GM19324 (cell line): ENCODE data around the gene IGDCC3.
"Not testable (repeated sequence)": the region's sequence is repeated elsewhere in the genome, so short reads cannot be mapped to it uniquely, and the experiment has no call there.

Experiments used
- ATAC-seq: cut with Tn5 transposase; IDR thresholded peaks from one replicate; pipeline ENCODE4 v1.9.1; 2021; ENCODE audit warnings: mild to moderate bottlenecking, moderate library complexity; ENCODE audit not compliant: unreplicated experiment, low FRiP score

The IGDCC3 gene

DNA sequence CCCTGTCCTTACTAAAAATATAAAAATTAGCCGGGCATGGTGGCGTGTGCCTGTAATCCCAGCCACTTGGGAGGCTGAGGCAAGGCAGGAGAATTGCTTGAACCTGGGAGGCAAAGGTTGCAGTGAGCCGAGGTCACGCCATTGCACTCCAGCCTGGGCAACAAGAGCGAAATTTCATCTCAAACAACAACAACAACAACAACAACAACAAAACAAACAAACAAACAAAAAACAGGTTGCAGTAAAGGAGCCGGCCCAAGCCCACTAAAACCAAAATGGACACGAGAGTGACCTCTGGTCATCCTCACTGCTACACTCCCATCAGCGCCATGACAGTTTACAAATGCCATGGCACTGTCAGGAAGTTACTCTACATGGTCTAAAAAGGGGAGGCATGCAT, 30.0 kb downstream of the IGDCC3 start:
- ATAC-seq, result not testable (repeated sequence)

DNA sequence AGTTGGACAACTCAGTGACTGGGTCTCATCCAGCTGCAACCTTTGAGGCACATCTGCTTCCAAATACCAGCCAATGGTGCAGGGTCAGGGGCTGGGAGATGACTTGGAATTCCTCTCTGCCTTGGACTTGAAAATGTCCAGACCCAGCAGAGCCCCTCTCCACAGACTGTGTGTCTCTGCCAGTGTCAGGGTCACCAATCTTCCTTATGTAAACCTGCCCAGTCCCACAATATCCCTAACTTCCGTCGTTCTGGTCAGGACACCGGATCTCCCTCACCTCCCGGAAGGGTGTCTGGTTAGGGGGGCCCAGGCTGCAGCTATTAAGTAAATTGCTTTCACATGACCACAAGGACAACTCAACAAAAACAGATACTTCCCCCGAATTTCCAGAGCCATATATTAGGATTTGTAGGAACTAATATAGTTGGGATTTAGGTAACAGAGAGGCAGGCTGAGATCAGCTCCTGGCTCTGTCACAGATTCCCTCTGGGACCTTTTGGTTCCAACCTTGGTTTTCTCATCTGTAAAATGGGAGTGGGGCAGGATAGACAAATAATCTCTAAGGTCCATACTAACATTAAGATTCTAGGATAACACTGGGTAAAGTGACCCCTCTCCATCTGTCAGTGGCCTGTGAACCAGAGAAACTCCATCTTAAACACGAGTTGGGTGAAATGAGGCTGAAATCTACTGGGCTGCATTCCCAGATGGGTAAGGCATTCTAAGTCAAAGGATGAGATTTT, 30.8 kb downstream of the IGDCC3 start:
- no peak for ATAC-seq

DNA sequence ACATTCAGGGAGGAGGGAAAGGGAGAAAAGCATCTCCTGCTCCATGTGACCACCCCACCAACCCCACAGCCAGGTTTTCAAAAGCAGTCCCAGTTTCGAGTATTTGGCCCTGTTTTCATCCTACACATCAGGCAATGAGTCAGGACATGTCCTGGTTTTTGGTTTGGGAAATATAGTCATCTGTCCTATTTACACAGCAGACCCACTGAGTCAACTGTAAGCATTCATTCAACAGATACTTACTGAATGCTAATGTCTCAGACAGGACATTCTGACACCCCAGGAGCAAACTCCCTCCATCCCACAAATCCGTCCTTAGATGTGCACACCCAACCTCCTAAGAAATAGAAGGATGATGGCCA, 32.9 kb downstream of the IGDCC3 start:
- ATAC-seq, result no peak

DNA sequence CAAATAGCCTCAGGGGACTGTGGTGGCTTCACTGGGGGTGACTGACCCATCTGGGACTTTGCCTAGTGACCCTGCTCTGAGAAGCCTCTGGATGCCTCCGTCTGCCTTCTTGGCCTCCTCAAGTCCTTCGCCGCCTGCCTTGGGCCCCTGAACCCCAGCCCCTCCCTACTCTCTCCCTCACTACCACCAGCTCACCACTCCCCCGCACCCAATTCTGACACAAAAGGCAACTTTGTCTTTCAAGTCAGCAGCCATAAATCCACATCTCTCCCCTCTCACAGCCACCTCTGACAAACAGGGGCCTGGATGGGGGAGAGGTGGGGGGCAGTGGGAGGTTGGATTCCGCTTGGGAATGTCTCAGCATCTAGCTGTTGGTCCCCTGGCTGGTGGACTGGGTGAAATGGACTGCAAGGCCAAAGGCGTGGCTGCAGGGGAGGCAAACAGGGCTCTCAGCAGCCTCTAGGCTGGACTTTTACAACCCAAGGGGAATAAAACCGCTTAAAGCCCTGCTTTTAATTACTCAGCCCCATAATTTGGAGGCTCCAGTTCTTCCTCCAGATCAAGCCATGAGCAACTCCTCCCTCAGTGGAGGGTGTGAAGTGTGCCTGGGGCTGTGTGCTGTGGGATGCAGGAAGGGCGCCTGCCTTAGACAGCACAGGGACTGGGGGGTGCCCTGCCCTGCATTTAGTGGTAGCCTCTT, 33.4 kb downstream of the IGDCC3 start:
- ATAC-seq, result no peak

DNA sequence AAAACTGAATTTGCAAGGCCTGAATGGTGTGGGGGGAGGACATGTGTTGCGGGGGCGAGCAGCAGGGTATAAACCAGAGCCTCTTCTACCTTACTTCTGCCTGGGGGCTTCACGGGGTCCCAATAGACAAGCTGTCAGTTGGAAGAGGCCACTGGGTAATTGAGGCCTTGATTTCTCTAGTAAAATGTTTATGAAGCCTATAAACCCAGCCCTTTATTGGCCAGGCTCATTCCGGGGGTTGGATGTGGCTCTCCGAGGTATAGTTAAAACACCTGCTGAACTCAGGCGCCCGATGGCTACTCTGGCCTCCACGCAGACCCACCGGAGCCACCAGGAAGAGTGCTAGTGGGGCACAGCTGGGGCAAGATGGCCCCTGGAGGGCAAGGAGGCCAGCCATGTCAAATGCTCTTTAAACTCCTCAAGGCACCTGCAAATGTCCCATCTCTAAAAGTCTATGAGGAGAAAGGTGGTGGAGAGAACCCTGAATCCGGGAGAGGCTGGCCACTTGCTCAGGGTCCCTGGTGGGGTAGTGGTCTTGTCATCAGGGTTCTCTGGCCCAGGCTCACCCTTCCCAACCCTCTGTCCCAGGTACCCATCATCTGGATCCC, 34.3 kb downstream of the IGDCC3 start:
- no peak for ATAC-seq

DNA sequence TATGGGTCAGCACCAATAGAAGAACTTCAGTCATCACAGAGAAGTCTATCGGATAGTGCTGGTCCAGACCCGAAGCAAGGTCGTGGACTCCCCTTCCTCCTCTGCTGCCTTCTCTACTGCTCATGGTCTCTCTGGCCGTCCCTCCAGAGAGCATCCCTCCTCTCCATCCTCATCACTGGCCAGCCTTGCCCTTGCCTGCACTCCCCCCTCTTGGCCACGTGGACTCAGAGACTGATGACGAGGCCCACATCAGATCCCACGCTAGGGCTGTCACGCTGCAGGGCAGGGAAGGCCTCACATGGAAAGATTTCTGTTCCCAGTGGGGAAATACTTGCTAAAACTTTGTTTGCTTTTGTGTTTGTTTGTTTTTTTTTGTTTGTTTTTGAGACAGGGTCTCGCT, 35.3 kb downstream of the IGDCC3 start:
- ATAC-seq, result no peak

DNA sequence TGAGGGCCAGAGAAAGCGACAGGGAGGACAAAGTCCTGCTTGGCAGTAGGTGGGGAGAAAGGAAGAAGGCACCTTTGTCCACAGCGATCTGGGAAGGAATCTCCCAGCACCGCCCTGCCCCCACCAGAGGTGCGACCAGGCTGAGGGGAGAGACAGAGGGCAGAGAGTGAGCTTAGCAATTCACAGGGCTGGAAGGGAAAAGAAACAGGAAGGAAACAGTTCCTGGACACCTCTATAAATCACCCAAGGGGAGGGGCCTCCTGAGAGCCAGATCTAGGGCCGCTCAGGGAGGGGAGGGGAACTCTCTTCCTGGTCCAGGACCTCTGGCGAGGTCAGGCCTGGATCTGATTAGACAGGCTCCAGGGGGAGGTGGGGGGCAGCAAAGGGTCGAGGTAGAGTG, 37.9 kb downstream of the IGDCC3 start:
- ATAC-seq, result no peak

DNA sequence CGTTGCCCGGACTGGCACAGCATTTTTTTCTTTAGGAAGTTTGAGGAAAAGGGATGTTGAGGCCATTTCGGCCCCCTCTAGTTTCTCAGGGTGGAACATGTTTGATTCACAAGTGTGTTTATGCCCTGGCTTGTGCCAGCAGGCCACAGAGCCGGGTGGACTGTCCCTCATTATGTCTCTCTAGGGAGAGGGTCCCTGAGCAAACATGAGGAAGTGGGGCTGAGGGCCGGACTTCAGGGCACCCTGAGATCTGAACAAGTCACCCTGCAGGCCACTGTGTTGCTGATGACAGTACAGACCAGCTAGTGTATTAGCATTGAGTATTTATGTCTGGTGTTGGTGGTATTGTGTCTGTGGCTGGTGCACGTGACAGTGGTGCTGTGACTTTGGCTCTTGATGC, 38.4 kb downstream of the IGDCC3 start:
- no peak for ATAC-seq

DNA sequence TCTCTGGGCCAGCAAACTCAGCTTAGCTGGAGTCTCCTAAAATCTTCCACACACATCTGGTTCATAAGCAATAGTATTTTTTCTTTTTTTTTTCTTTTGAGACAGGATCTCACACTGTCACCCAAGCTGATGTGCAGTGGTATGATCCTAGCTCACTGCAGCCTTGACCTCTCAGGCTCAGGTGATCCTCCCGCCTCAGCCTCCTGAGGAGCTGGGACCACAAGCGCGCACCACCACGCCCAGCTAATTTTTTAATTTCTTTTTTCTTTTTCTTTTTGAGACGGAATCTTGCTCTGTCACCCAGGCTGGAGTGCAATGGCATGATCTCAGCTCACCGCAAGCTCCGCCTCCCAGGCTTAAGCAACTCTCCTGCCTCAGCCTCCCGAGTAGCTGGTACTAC, 39.0 kb downstream of the IGDCC3 start:
- ATAC-seq, result no peak

DNA sequence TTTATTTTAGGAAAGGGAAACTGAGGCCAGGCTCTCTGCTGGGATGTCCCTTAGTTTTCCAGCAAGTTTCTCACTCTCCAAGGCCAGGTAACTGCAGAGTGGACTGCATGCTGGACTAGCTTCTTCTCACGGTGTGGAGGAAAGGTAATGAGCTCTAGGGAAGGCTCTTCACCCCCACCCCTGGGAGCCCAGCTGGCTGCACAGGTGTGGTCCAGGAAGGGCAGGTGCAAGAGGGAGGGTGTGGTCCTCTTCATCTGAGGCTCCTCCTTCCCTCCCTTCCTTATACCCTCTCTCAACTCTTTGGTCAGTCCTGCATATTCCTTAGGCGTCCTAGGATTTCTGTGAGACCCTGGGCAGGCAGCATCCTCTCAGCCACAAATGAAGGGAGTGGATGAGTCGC, 39.4 kb downstream of the IGDCC3 start:
- no peak for ATAC-seq

DNA sequence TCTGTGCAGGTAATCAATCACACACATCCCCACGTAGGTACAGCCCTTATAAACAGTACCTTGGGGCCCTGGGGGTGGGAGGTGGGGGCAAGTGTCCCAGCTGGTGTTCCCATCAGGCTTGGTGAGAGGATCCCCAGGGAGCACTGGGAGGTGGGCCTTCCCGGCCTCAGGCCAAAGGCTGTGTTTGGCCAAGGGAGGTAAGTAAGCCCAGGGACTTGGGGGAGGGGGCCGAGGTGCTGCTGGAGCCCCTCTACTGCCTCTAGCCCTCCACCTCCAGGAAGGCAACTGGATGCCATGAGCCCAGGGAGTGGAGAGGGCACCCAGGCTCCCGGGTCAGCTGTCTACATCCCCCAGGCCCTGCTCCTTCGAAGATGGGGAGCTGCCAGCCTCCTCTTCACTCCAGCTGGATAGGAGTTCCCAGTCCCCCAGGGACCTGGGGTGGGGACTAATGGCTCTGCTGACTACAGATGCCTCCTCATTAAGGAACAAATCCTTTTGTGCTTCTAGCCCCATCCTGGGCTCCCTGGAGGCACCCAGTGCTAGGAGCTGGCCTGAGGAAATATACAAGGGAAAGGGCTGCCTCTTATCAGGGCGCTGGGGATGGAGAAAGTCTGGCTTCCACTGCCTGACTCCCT, 40.2 kb downstream of the IGDCC3 start:
- no peak for ATAC-seq

DNA sequence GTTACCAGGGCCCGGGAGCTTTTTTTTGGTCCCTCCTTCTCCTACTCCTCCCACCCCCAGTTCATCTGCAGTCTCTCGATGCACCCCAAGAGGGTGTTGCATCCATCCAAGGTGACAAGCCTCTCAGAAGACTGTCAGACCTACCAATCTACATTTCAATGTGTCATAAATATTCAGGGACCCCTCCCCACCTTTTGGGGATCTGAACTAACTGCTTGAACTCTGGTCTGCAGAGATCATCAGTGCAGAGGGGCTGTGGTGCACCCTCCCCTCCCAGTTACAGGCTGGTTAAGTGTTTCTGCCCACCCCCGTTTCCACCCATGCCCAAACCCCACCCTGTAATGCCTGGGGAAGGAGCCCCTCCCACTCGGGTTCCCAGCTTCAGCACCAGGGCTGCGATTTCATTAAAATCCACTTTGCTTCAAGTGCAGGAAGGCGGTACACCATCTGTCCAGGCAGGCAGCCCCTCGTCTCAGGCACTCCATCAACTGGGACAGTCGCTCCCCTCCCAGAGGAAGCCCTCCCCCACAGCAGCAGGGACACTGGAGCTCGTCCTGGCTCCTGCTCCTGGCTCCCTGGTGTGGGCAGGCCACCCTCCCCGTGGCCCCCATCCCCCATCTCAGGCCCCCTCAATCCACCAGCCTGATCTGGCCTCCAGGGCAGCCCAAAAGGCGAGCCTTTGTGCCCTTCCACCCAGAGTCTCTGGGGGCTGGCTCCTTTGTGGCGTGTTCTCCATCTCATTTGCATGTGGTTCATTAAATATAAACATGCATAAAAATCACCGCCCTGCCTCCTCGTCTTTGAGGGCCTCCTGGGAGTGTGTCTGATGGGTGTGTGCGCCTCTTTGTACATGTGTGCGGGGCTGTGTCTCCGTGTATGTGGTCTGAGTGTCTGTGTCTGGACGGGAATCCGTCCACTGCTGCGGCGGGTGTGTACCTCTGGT, 41.0 kb downstream of the IGDCC3 start:
- ATAC-seq, result no peak

DNA sequence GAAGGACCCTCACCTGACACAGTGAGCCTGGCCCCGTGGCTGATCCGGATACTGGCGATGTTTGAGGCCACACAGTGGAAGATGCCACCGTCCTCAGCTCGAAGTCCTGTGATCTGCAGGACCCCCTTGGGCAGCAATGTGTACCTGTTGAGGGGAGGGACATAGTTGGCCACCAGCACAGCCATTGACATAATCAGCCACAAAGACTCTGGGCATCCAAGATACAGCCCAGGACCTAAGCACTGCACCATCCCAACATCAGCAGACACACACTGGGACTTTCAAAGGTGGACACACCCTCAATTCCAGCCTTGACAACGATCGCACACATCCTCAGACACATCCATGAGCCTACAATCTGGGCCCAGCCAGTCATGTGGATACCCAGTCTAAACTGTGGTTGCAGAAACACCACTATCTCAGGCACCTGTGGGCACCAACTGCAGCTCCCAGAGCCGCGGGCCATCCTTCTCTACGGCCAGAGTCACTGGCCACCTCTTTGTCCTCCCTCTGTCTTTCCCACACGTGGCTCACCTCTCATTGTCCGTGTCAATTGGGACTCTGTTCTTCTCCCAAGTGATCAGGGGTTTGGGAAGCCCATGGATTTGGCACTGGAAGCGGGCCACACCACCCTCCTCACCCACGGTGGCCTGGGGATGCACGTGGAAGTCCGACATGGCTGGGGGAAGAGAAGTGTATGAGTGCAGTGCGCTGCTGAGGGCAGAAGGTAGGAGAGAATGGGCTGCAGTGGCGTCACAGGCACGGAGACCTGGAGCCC, 42.3 kb downstream of the IGDCC3 start:
- no peak for ATAC-seq

DNA sequence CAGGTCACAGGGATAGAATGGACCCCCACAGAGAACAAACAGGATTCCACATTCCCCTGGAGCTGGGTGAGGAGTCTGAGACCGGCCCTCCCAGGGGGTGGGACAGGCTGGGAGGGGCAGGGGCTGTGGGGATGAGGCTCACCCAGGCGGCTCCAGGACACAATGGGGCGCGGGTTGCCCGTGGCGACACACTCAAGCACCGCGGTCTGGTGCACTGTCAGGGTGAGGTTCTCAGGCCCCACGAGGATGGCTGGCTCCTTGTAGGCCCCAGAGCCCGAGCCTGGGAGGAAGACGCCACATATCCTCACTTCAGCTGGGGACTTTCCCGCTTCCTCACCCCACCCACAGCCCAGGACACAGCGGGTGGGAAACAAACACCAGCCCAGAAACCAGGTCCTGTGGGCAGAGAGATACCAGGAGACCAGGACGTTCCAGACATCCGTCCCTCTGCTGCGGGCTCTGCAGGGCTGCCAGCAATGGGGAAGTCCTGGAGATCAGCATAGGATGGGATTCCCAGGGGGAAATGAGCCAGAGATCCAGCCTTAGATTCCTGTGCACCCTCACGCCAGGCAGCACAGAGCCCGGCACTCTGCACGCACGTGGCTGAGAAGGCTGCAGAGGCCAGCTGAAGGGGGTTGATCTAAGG, 43.1 kb downstream of the IGDCC3 start:
- no peak for ATAC-seq

DNA sequence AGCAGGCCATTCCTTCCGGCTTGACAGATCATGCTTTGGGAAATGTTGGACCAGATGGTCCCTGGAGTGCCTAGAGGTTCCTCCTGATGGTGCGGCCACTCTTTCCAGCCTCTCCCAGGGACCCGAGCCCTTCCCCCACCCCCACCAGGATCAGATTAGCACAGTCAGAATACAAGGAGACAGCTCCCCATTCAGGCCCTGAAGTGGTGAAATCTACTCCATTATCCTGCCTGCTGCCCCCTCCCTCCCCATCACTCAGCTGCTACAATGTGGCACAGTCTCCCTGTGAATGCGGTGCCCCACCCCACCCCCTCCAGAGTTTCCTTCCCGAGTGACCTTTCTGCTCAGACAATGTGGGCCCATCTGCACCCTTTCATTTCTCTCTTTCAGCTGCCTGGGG, 43.9 kb downstream of the IGDCC3 start:
- no peak for ATAC-seq

DNA sequence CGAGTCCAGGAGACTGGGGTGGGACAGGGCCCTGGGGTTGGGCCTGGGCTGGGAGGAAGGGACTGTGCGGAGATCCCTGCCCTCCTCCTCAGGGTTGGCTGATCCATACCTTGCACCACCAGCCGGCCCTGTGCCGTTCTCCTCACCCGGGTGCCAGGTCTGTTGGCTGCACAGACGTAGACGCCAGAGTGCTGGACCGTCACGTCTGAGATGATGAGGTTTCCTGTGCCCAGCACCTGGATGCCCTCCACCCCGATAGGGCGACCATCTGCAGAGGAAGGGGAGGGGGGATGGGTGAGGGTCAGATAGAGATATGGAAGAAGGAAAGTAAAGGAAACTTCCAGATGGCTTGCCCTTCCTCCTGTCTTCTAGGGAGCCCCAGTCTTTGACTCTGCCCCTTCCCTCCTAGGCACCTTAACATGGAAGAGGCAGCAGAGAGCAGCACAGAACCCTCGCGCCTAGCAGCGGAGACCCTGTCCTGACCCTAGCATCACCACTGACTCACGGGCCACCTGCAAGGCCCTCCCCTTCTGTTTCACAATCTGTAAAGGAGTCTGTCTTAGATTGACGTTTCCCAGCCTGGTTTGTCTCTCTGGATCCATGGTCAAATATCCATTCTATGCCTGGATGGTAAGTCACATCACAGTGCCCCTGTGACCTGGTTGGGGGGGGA, 44.5 kb downstream of the IGDCC3 start:
- ATAC-seq, result no peak

DNA sequence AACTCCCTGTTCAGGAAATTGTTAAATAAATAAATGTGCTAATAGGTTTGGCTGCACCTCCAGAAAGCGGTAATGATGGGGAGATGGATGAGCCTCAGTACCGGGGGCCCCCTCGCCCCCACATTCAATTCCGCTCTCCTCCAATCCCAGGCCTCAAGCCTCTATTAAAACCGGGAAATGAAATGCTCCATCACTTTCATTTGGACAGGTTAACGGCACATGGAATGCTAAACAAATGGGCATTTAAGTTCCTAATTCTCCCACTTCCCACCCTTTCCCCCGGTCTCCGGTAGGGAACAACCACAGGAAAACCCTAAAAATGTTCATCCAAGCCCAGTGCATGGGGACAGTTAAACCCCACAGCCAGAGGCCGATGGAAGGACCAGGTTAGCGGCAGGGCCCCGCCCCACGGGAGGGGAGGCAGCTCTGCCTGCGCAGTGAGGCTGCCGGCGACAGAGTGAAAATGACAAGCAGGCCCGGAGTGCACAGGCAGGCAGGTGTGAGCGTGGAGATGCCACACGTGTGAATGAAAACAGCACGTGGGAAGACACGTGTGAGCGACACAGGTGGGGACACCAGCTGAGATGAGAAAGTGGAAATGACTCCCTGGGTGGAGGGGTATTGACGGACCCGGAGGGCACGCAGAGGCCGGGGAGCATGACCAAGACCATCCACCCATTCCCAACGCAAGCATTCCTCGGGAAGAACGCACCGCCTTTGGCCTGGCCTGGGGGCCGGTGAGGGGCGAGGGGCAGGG, 45.2 kb downstream of the IGDCC3 start:
- no peak for ATAC-seq

DNA sequence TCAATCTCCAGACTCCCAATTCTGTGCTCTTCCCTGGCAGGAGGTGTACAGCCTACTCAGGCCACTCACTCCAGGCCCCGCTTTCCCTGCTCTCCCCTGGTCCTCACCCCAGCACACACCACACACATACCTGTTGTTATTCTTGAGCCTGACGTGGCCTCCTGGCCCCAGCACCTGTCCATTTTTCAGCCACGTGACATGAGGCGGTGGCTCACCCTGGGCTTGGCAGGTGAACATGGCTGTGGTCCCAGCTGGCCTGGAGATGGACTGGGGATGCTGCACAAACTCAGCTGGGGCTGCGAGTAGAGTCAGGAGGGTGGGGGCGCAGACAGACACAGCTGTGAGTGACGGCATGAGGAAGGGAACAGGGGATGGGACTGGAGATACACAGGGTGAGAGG, 46.0 kb downstream of the IGDCC3 start:
- ATAC-seq, result no peak
